SU-DHL-6 (cell line): ENCODE results near the gene ZNF532.

Experiments
- H2AFZ ChIP-seq: fragments of 200-600 bp; sonication (generic); 2 replicates; pipeline ENCODE4 v1.6.1; 2014; ENCODE audit warnings: low read depth, mild to moderate bottlenecking, moderate library complexity, mixed read lengths, antibody characterized with exemption, low read length; ENCODE audit not compliant: severe bottlenecking
- H3F3A ChIP-seq: fragments of 200-600 bp; shearing (Covaris generic); 2 replicates; pipeline ENCODE4 v1.6.0; 2016; ENCODE audit warnings: antibody characterized with exemption, mild to moderate bottlenecking; ENCODE audit not compliant: insufficient read depth
- H3K27ac ChIP-seq: fragments of 200-600 bp; sonication (generic); 2 replicates; pipeline ENCODE4 v1.5.1; 2016; ENCODE audit warnings: low read depth, mild to moderate bottlenecking, low read length, moderate library complexity, mixed read lengths
- H3K27me3 ChIP-seq: fragments of 200-600 bp; sonication (generic), shearing (Covaris generic); 2 replicates; pipeline ENCODE4 v1.6.0; 2014; ENCODE audit warnings: mild to moderate bottlenecking, low read length
- H3K36me3 ChIP-seq: fragments of 200-600 bp; sonication (generic); 2 replicates; pipeline ENCODE4 v1.6.1; 2014; ENCODE audit warnings: mild to moderate bottlenecking, low read length, mixed read lengths
- H3K4me2 ChIP-seq: fragments of 300-600, 200-600 bp; shearing (Covaris generic), sonication (generic); 2 replicates; pipeline ENCODE4 v1.6.0; 2014; ENCODE audit warnings: low read length, low read depth, mild to moderate bottlenecking; ENCODE audit not compliant: poor library complexity, severe bottlenecking
- H3K4me3 ChIP-seq: fragments of 200-600 bp; sonication (generic); 2 replicates; pipeline ENCODE4 v1.5.1; 2014; ENCODE audit warnings: antibody characterized with exemption, low read length, mild to moderate bottlenecking, mixed read lengths; ENCODE audit not compliant: insufficient read depth, poor library complexity, severe bottlenecking
- H3K79me2 ChIP-seq: fragments of 200-600 bp; sonication (generic); 2 replicates; pipeline ENCODE4 v1.6.1; 2014; ENCODE audit warnings: mild to moderate bottlenecking, low read length, moderate library complexity; ENCODE audit not compliant: insufficient read depth
- H3K9ac ChIP-seq: fragments of 200-600 bp; sonication (generic); 2 replicates; pipeline ENCODE4 v1.7.0; 2014; ENCODE audit warnings: mild to moderate bottlenecking, low read length
- H3K9me2 ChIP-seq: fragments of 200-600 bp; sonication (generic); replicated peaks from 2 replicates; pipeline ENCODE4 v1.6.1; 2014; ENCODE audit warnings: low read length; ENCODE audit not compliant: insufficient read depth
- H3K9me3 ChIP-seq: fragments of 200-600 bp; sonication (generic); 2 replicates; pipeline ENCODE4 v1.6.1; 2014; ENCODE audit warnings: low read length, mixed read lengths; ENCODE audit not compliant: insufficient read depth
- H4K20me1 ChIP-seq: fragments of 200-600 bp; sonication (generic); 2 replicates; pipeline ENCODE4 v1.6.1; 2014; ENCODE audit warnings: low read depth, mild to moderate bottlenecking, antibody characterized with exemption, low read length, moderate library complexity, mixed read lengths
- CTCF ChIP-seq: fragments of 200-600 bp; sonication (generic); IDR thresholded peaks from one replicate; pipeline ENCODE4 v1.5.1; 2017; ENCODE audit warnings: antibody characterized with exemption, mild to moderate bottlenecking, low read length, moderate library complexity; ENCODE audit not compliant: insufficient read depth, poor library complexity, severe bottlenecking
- EZH2phosphoT487 ChIP-seq: fragments of 200-600 bp; sonication (generic), shearing (Covaris generic); conservative IDR thresholded peaks from 2 replicates; pipeline ENCODE4 v1.6.1; 2018; ENCODE audit warnings: mild to moderate bottlenecking, antibody characterized with exemption, low read length, moderate library complexity, mixed read lengths

Gene ZNF532

GRCh38 chr18:58953627-58954026, 89.0 kb downstream of the ZNF532 start:
- H3K27ac ChIP-seq, result peak overlapping the region; percentile 38
- no peaks in the 10 kb centered on the region for H3K27me3 ChIP-seq

GRCh38 chr18:58955001-58955400, 90.3 kb downstream of the ZNF532 start:
- Histone ChIP-seq H4K20me1 (no peaks in the 10 kb centered on the region), H3K4me3 (no peak overlapping the region), H3F3A (peaks cover 45% of the 10 kb centered on the region), H3K4me2 (no peak overlapping the region), H3K27me3 (no peaks in the 10 kb centered on the region), H2AFZ (no peak overlapping the region), H3K36me3 (peaks cover 55% of the 10 kb centered on the region), H3K27ac (no peak overlapping the region), H3K9ac (no peak overlapping the region), H3K9me3 (no peaks in the 10 kb centered on the region), H3K79me2 (peaks cover 37% of the 10 kb centered on the region; the same call in 1 of the 2 replicates), H3K9me2 (no peaks in the 10 kb centered on the region)
- TF ChIP-seq EZH2phosphoT487, result no peak
- TF ChIP-seq CTCF, result no peak

More at GRCh38 chr18:58953627-58954026, 89.0 kb downstream of the ZNF532 start:
- Histone ChIP-seq H2AFZ (no peak overlapping the region), H3K36me3 (peaks cover 65% of the 10 kb centered on the region), H3K79me2 (peaks cover 46% of the 10 kb centered on the region), H3K9me3 (no peaks in the 10 kb centered on the region), H3K9ac (no peak overlapping the region), H4K20me1 (no peaks in the 10 kb centered on the region), H3F3A (peaks cover 46% of the 10 kb centered on the region), H3K9me2 (no peaks in the 10 kb centered on the region), H3K4me2 (no peak overlapping the region), H3K4me3 (no peak overlapping the region)
- TF ChIP-seq CTCF (no peak), EZH2phosphoT487 (no peak)

DNA sequence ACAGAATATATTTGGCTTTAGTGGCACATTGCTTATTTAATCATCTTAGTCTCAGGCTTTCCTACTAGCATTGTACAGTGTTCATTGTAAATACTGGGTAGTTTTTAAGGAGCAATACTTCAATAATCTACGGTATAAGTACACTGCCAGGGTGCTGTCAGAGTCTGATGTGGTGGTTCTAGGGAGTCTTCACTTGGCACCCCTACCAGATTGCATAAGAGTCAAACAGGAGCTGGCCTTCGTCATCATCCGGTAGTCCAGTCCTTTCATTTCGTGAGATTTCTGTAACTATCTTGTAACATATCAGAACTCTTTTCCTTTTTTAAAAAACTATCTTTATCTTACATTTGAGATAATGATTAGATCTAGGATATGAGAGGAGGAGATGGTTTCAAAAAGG, 91.1 kb downstream of the ZNF532 start:
- Histone ChIP-seq H3K9me3 (no peaks in the 10 kb centered on the region), H2AFZ (no peak overlapping the region), H3F3A (peaks cover 45% of the 10 kb centered on the region), H4K20me1 (no peaks in the 10 kb centered on the region), H3K4me3 (no peak overlapping the region), H3K27ac (no peak overlapping the region), H3K79me2 (peaks cover 30% of the 10 kb centered on the region; the same call in 1 of the 2 replicates), H3K4me2 (no peak overlapping the region), H3K9me2 (no peaks in the 10 kb centered on the region), H3K27me3 (no peaks in the 10 kb centered on the region), H3K9ac (no peak overlapping the region), H3K36me3 (peaks cover 48% of the 10 kb centered on the region)
- TF ChIP-seq EZH2phosphoT487, result no peak
- TF ChIP-seq CTCF, result no peak
